GM03348 (cell line): Measurements from ENCODE around the gene CHST5.
"Not testable (repeated sequence)": the region's sequence is repeated elsewhere in the genome, so short reads cannot be mapped to it uniquely, and the experiment has no call there.

Experiments
- DNase-seq: peaks from one replicate; pipeline ENCODE4 v3.0.0; 2012; ENCODE audit warnings: low spot score

The CHST5 gene

DNA sequence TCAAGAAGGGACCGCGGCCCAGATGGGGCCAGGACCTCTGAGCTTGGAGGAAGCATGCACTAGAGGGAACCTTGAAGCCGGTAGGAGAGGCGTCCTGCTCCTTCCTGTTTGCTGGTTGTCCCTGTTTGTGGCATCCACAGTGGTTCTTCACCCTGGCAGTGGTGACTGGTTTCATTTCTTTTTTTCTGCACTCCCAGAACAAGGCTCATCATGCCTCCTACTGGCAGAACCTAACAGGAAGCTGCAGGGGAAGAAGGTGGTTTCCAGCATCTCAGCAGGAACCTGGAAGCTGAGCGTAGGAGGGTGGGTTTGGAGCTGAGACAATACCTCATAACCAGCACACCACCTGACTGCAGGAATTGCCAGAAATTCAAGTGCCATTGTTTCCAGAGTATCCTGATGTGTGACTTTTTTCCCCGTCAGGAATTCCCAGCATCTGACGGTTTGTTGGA is 14.3 kb upstream of the CHST5 start:
- peak; percentile 22 for DNase-seq

DNA sequence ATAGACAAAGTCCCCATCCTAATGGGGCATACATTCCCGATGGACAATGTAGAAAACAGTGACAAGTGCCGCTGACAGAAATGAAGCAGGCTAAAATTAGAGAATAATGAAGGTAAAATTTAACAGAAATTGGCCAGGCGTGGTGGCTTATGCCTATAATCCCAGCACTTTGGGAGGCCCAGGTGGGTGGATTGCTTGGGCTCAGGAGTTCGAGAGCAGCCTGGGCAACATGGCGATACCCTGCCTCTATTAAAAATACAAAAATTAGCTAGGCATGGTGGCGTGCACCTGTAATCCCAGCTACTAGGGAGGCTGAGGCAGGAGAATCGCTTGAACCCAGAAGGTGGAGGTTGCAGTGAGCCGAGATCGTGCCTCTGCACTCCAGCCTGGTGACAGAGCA is 12.5 kb upstream of the CHST5 start:
- DNase-seq: not testable (repeated sequence)

DNA sequence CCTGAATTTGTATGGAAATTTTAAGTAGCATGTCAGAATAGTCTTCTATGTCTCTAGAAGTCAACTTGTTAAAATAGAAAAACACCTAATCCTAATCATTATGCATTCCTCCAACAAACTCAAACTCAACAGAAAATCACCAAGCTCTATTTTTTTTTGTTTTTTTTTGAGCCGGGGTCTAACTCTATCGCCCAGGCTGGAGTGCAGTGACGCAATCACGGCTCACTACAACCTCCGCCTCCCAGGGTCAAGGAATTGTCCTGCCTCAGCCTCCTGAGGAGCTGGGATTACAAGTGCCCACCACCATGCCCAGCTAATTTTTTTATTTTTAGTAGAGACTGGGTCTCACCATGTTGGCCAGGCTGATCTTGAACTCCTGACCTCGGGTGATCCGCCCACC is 10.4 kb upstream of the CHST5 start:
- no peak for DNase-seq

GRCh38 chr16:75545879-75546278 is 10.0 kb upstream of the CHST5 start:
- DNase-seq: not testable (repeated sequence)

GRCh38 chr16:75542462-75542861 is 6.6 kb upstream of the CHST5 start:
- not testable (repeated sequence) for DNase-seq

- DNase-seq: no peak
Measured at GRCh38 chr16:75541236-75541635, 5.3 kb upstream of the CHST5 start.

DNA sequence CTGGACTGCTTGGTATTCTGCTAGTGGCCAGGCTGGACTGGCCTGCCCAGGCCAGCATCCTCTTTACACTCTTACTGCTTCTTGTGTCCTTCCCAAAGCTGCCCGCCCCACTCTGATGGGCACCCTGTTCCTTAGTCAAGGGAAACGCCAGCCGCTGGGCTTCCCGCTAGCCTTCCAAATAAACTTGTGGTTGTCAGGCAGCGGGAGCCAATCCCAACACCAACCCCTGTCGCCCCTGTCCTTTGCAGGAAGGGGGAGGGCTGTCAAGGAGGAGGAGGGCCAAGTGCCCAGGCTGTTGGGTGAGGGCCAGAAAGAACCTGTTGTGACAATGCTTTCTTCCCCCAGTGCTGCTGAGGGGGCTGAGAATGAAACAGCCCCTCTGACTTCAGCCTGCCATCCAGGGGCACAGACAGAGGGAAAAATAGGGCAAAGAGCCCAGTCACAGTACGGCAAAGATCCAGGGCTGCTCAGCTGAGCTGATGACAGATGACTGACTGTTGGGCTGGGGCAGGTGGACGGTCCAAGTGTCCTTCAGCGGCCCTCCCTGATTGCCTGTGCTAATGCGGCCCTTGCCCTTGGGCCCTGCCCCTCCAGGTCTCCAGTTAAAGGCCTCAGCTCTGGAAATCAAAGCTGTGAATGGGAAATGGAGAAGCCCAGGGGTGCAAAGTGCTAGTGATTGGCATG is 3.1 kb upstream of the CHST5 start:
- DNase-seq: not testable (repeated sequence)

DNA sequence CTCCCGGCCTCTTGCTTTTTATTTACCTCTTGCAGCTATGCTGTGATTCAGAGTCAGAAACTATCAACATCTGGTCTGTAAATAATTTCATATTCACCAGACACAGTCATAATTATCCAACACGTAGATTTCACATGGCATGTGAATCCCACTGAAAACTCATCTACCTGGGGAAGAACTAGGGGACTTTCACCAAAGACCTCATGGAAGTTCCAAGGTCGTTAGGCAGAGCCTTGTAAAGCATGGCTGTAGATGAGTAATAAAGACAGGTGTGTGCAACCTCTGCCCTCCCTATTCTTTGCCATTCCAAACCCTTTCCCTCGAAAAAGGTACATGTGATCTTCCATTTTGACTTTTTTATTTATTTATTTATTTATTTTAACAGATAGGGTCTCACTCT is 1.9 kb upstream of the CHST5 start:
- DNase-seq: no peak

DNA sequence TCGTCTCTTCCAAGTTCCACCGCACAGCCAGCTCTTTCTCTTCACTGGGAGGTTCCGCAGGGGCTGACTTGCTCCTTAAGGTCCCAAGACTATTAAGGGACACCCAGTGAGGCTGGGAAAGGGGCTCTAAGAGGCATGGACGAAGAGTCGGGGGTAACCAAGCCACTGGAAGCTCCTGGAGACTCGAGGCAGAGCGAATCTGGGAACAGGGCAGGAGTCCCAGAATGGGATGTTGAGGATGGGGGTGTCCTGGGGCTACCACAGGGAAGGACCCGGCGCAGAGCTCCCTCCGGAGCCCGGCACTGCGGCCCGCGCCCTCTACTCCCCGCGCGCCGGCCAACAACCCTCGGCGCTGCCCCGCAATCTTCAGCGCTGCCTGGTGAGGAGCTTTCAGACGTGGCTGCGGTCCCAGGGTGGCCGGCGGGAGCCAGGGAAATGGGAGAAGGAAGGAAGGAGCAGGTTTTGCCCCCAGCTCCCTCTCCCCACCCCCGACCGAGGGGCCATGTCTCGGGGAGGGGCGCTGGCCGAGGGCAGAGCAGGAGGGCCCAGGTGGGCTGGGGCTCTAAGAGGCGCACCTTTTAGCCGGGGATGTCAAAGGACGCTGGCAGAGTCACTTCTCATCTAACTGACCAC is 581 bp downstream of the CHST5 start:
- DNase-seq: no peak

DNA sequence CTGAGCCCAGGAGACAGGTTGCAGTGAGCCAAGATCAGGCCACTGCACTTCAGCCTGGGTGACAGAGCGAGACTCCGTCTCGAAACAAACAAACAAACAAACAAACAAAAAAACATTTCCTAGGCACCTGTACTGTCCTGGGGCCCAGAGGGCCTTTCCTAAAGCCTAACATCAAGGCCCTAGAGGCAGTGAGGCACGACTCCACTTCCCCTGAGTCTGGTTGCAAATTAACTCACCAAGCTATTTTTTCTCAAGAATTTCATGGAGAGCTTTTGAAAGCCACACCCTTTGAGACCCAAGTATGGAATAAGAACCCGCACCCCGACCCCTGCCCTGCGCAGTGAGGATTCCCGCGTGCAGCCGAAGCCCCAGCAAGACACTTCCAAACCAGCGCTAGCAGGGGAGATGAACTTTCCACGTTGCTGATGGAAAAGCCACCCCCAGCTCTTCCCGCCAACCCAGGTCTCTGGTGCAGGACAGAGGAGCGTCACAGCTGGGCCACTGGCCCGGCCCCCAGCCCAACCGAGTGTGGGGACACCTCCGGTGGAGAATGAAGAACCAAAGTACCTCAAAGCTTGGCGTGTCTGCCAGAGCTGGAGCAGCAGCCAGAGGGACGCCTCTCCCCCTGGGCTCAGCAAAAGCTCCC is 1.2 kb downstream of the CHST5 start:
- DNase-seq: no peak

- DNase-seq: no peak
Measured at GRCh38 chr16:75532791-75533190, 3.1 kb downstream of the CHST5 start.

- DNase-seq: no peak
Measured at GRCh38 chr16:75532142-75532765, 3.7 kb downstream of the CHST5 start.

DNA sequence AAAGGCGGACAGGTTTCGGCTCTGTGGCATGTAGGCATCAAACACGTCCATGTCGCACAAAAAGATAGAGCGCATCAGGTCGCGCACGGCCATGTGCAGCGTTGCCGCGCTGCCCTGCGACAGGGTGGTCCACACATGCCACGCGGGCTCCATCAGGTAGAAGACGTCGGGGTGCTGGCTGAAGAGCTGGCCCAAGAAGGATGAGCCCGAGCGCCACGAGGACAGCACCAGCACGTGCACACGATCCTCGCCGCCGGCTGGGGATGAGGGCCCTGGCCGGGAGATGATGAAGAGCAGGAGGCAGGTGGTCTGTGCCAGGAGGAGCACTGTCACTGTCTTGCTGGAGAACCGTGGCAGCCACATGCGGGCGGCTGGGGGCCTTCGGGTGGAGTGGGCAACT is 5.9 kb downstream of the CHST5 start:
- no peak for DNase-seq

DNA sequence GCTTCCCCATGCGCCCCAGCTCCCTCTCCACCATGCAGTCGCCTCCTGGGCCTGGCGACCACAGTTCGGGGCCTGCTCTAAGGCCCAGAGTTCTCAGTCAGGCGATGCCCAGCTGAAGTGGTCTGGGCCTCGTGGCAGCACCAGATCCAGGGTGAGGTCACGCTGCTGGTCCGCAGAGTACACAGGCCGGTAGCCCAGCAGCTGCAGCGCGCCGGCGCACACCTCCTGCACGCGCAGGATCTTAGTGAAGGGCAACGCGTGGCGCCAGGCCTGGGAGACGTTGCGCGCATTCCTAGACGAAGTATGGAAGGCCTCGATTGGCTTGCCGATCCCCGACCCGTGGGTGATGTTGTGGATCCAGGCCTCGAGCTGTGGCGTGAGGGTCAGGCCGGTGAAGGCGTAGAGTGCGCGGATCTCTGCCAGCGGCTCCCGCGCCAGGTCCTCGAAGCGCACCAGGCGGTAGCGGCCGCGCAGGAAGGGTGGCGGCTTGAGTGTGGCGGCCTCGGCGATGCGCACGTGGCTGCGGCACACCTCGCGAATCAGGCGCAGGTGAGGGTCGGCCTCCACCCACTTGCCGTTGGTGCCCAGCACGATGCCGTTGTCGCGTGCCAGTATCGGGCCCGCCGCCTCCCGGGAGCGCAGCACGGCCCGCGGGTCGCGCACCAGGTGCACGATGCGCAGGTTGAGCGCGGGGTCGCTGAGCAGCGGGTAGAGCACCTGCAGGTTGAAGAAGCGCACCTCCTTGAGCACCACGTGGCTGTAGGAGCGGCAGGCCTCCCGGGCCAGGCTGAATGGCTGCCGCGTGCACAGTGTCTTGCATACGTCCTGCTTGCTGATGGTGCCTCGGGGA is 6.6 kb downstream of the CHST5 start:
- DNase-seq: no peak

DNA sequence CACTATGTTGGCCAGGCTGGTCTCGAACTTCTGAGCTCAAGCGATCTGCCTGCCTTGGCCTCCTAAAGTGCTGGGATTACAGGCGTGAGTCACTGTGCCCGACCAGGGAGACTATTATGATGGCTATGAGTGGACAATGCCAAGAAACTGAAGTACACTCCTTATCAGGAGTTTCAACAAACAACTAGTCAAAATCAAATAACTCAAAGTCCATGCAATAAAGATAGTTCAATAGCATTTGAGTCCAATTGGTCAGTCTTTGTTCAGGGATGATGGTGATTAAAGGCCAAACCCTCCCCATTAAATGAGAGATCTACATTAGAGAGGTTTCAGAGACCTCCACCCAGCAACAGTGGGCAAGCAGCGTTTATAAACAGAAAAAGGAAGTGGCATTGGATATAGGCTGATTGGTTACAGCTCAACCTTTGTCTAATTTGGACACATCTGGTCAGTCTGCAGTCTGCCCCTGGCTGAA is 8.0 kb downstream of the CHST5 start:
- no peak for DNase-seq

GRCh38 chr16:75526032-75526790 is 9.7 kb downstream of the CHST5 start:
- DNase-seq: no peak

DNA sequence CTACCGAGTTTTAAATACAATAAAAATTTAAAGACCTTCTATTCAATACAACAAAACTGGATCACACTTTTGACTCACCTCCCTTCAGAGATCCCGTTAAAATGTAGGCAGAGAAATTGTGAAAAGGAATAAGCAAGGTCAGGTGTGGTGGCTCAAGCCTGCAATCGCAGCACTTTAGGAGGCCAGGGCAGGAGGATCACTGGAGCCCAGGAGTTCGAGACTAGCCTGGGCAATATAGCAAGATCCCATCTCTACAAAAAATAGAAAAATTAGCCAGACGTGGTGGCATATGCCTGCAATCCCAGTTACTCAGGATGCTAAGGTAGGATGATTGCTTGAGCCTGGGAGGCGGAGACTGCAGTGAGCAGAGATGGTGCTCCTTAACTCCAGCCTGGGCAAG is 16.7 kb downstream of the CHST5 start:
- DNase-seq: no peak

- DNase-seq: peak; percentile 49
Measured at GRCh38 chr16:75516189-75516966, 19.5 kb downstream of the CHST5 start.

DNA sequence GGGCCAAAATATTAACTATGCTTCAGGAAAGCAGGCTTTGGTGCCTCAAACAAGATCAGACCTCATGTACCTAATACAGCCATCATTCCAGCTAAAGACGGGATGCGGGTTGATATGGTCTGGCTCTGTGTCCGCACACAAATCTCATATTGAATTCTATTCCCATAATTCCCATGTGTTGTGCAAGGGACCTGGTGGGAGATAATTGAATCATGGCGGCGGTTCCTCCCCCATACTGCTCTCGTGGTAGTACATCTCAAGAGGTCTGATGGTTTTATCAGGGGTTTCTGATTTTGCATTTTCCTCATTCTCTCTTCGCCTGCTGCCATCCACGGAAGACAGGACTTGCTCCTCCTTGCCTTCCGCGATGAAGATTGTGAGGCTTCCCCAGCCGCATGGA is 21.6 kb downstream of the CHST5 start:
- no peak for DNase-seq

GRCh38 chr16:75506574-75506973 is 29.3 kb downstream of the CHST5 start:
- peak; percentile 87 for DNase-seq
